Glutamatergic neuron (in vitro differentiated cells): ENCODE measurements around the gene EFNA2. TPM values are rescaled to one million over a fixed set of nuclear protein-coding genes. Genes with fewer than 3 reads are reported as not detected.

Experiments
- DNase-seq: peaks from one replicate; pipeline ENCODE4 v3.0.0; 2022
- H3K27ac Mint-ChIP-seq: one replicate; pipeline ENCODE4 v1.8.0; 2020; ENCODE audit warnings: mild to moderate bottlenecking, mixed read lengths, inconsistent platforms; ENCODE audit not compliant: unreplicated experiment
- H3K27me3 Mint-ChIP-seq: one replicate; pipeline ENCODE4 v1.8.0; 2020; ENCODE audit warnings: mild to moderate bottlenecking, moderate library complexity, mixed read lengths, inconsistent platforms; ENCODE audit not compliant: unreplicated experiment
- H3K36me3 Mint-ChIP-seq: one replicate; pipeline ENCODE4 v1.8.0; 2020; ENCODE audit warnings: mild to moderate bottlenecking, mixed read lengths, inconsistent platforms; ENCODE audit not compliant: unreplicated experiment
- H3K4me1 Mint-ChIP-seq: one replicate; pipeline ENCODE4 v1.8.0; 2020; ENCODE audit warnings: mild to moderate bottlenecking, low read depth, mixed read lengths, inconsistent platforms; ENCODE audit not compliant: unreplicated experiment
- H3K4me3 Mint-ChIP-seq: one replicate; pipeline ENCODE4 v1.8.0; 2020; ENCODE audit warnings: mild to moderate bottlenecking, mixed read lengths, inconsistent platforms; ENCODE audit not compliant: unreplicated experiment
- H3K9me3 Mint-ChIP-seq: one replicate; pipeline ENCODE4 v1.8.0; 2020; ENCODE audit warnings: mild to moderate bottlenecking, moderate library complexity, mixed read lengths, inconsistent platforms; ENCODE audit not compliant: unreplicated experiment
- total RNA-seq: library from RNA; stranded (reverse); fragmentation: NEBNext Ultra II Directional; extraction: Animal tissue kit (Norgen Biotek cat#: 25700); gene quantifications from one replicate; pipeline ENCODE4 v1.2.1, GENCODE V29; 2021; ENCODE audit not compliant: unreplicated experiment
- TF ChIP-seq, protein P1 (sequence below): fragments of 200-600 bp; sonication (generic); IDR thresholded peaks from one replicate; pipeline ENCODE4 v1.5.0; 2021; ENCODE audit not compliant: partially characterized antibody, unreplicated experiment

EFNA2 gene
- total RNA-seq, 1 donor from 2014 or later = 61.4 TPM

GRCh38 chr19:1308718-1309117 is 23.0 kb downstream of the EFNA2 start:
- H3K36me3 Mint-ChIP-seq = no peaks in the 10 kb centered on the region
- peaks cover 2% of the 10 kb centered on the region for H3K4me1 Mint-ChIP-seq
- DNase-seq = no peak
- TF ChIP-seq, protein P1, sequence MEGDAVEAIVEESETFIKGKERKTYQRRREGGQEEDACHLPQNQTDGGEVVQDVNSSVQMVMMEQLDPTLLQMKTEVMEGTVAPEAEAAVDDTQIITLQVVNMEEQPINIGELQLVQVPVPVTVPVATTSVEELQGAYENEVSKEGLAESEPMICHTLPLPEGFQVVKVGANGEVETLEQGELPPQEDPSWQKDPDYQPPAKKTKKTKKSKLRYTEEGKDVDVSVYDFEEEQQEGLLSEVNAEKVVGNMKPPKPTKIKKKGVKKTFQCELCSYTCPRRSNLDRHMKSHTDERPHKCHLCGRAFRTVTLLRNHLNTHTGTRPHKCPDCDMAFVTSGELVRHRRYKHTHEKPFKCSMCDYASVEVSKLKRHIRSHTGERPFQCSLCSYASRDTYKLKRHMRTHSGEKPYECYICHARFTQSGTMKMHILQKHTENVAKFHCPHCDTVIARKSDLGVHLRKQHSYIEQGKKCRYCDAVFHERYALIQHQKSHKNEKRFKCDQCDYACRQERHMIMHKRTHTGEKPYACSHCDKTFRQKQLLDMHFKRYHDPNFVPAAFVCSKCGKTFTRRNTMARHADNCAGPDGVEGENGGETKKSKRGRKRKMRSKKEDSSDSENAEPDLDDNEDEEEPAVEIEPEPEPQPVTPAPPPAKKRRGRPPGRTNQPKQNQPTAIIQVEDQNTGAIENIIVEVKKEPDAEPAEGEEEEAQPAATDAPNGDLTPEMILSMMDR = no peak
- H3K4me3 Mint-ChIP-seq = no peak overlapping the region
- H3K27ac Mint-ChIP-seq = no peak overlapping the region
- no peaks in the 10 kb centered on the region for H3K9me3 Mint-ChIP-seq
- no peaks in the 10 kb centered on the region for H3K27me3 Mint-ChIP-seq

- peaks cover 2% of the 10 kb centered on the region for H3K4me1 Mint-ChIP-seq
- no peak overlapping the region for H3K27ac Mint-ChIP-seq
- no peaks in the 10 kb centered on the region for H3K36me3 Mint-ChIP-seq
- H3K4me3 Mint-ChIP-seq = no peak overlapping the region
- no peak for DNase-seq
- TF ChIP-seq, protein P1 = no peak
- no peaks in the 10 kb centered on the region for H3K27me3 Mint-ChIP-seq
- H3K9me3 Mint-ChIP-seq = peaks cover 2% of the 10 kb centered on the region
Observed at GRCh38 chr19:1309977-1310852, 24.5 kb downstream of the EFNA2 start.

- TF ChIP-seq, protein P1 = no peak
- no peak overlapping the region for H3K27ac Mint-ChIP-seq
- H3K27me3 Mint-ChIP-seq = no peaks in the 10 kb centered on the region
- H3K9me3 Mint-ChIP-seq = peaks cover 2% of the 10 kb centered on the region
- peaks cover 2% of the 10 kb centered on the region for H3K4me1 Mint-ChIP-seq
- H3K4me3 Mint-ChIP-seq = no peak overlapping the region
- no peaks in the 10 kb centered on the region for H3K36me3 Mint-ChIP-seq
- no peak for DNase-seq
Observed at GRCh38 chr19:1310853-1311180, 25.1 kb downstream of the EFNA2 start.

DNA sequence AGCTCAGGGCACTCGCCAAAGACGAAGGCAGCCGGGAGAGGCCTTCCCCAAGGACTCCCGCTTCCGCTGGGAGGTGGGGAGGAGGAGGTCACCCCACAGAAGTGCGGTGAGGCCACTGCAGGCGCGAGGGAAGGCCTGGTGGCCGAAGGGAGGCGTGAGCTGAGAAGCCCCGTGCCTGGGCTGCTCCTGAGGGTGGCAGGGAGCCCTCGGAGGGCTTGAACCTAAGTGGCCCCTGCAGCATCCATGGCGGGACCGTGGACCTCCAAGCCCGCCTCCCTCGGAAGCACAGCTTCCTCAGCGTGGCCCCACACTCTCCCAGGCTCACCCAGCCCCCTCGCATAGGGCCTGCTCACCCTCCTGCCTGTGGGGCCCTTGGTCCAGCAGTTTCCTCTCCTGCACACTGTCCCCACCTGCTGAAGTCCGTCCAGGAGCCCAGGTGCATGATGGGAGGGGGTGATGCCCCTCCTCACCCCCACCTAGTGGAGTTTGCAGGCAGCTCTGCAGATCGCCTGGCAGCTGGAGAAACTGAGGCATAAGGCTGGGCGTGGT is 25.9 kb downstream of the EFNA2 start:
- Mint-ChIP-seq H3K27ac (no peak overlapping the region), H3K4me3 (no peak overlapping the region), H3K36me3 (no peaks in the 10 kb centered on the region), H3K27me3 (no peaks in the 10 kb centered on the region), H3K4me1 (peaks cover 2% of the 10 kb centered on the region), H3K9me3 (peaks cover 2% of the 10 kb centered on the region)
- TF ChIP-seq, protein P1 = no peak
- DNase-seq = no peak
